ENCODE data around the gene SDF4.

- TF ChIP-seq, protein P1, sequence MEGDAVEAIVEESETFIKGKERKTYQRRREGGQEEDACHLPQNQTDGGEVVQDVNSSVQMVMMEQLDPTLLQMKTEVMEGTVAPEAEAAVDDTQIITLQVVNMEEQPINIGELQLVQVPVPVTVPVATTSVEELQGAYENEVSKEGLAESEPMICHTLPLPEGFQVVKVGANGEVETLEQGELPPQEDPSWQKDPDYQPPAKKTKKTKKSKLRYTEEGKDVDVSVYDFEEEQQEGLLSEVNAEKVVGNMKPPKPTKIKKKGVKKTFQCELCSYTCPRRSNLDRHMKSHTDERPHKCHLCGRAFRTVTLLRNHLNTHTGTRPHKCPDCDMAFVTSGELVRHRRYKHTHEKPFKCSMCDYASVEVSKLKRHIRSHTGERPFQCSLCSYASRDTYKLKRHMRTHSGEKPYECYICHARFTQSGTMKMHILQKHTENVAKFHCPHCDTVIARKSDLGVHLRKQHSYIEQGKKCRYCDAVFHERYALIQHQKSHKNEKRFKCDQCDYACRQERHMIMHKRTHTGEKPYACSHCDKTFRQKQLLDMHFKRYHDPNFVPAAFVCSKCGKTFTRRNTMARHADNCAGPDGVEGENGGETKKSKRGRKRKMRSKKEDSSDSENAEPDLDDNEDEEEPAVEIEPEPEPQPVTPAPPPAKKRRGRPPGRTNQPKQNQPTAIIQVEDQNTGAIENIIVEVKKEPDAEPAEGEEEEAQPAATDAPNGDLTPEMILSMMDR (IDR thresholded peaks at IDR 0.05): no peak
- TF ChIP-seq POLR2A (IDR thresholded peaks at IDR 0.05) (no peak), POLR2AphosphoS5 (IDR thresholded peaks at IDR 0.05) (no peak)
Observed at GRCh38 chr1:1228187-1228586, 3.6 kb downstream of the SDF4 start.

All from suprapubic skin (tissue), 4 donors.